B cell (primary cell): ENCODE measurements around the gene OAT. TPM values are rescaled to one million over a fixed set of nuclear protein-coding genes. Genes with fewer than 3 reads are reported as not detected.

Experiments used
- ATAC-seq: fragments of 200-7000 bp; cut with Tn5 transposase; one replicate; pipeline ENCODE4 v1.10.0; 2021; ENCODE audit warnings: low read depth, mild to moderate bottlenecking, moderate number of reproducible peaks, moderate library complexity
- CTCF ChIA-PET: fragments of 350-600 bp; sonication (Branson Sonifier 250); formaldehyde crosslinking; loops from one replicate; lab custom pipeline; 2021; ENCODE audit warnings: antibody characterized with exemption, inconsistent platforms; lab: Charles Lee
- POLR2A ChIA-PET: fragments of 350-600 bp; sonication (Branson Sonifier 250); formaldehyde crosslinking; loops from one replicate; lab custom pipeline; 2021; ENCODE audit warnings: antibody characterized with exemption; lab: Charles Lee
- DNase-seq: peaks from one replicate; pipeline ENCODE4 v3.0.0; 2013
- H2AFZ ChIP-seq: 2 replicates; pipeline ENCODE4 v1.6.1; 2012; ENCODE audit warnings: mild to moderate bottlenecking, low read depth, low read length; ENCODE audit not compliant: insufficient read depth, poor library complexity, severe bottlenecking
- H3K27ac ChIP-seq, 2 donors: 1 replicate in 1 of 2; 2 replicates in 1 of 2; pipeline ENCODE4 v1.5.1; 2012 to 2013; ENCODE audit warnings: low read length in 2 of 2, mild to moderate bottlenecking in 2 of 2, moderate library complexity in 1 of 2
- H3K27me3 ChIP-seq, 4 experiments: fragments of 200-600 bp in 1 of 4; sonication (generic) in 1 of 4; replicated peaks in 1 of 4; 1 replicate in 2 of 4; 2 replicates in 2 of 4; pipeline versions ENCODE4 v1.6.1 to v1.7.0; 2013 to 2016; ENCODE audit warnings: low read length in 3 of 4, mild to moderate bottlenecking in 2 of 4, mixed read lengths in 1 of 4, moderate library complexity in 1 of 4; ENCODE audit not compliant: insufficient read depth in 4 of 4, control insufficient read depth in 3 of 4; ENCODE audit errors: control extremely low read depth in 1 of 4
- H3K36me3 ChIP-seq, 2 experiments: replicated peaks in 1 of 2; 1 replicate in 1 of 2; 2 replicates in 1 of 2; pipeline versions ENCODE4 v1.6.1 to v1.7.1; 2013; ENCODE audit warnings: low read length in 1 of 2; ENCODE audit not compliant: insufficient read depth in 2 of 2, control insufficient read depth in 1 of 2; ENCODE audit errors: control extremely low read depth in 1 of 2, extremely low read depth in 1 of 2
- H3K4me1 ChIP-seq, 2 donors: fragments of 200-600 bp in 1 of 2; sonication (generic) in 1 of 2; 1 replicate in 1 of 2; 2 replicates in 1 of 2; pipeline versions ENCODE4 v1.5.1 to v1.6.1; 2013 to 2017; ENCODE audit warnings: low read length in 2 of 2; ENCODE audit not compliant: control insufficient read depth in 2 of 2, insufficient read depth in 2 of 2
- H3K4me2 ChIP-seq: replicated peaks from 2 replicates; pipeline ENCODE3; 2012; ENCODE audit warnings: mild to moderate bottlenecking, low read depth, low read length; ENCODE audit not compliant: poor library complexity, severe bottlenecking
- H3K4me3 ChIP-seq, 5 experiments: fragments of 200-600 bp in 1 of 5; sonication (generic) in 1 of 5; 1 replicate in 3 of 5; 2 replicates in 2 of 5; pipeline versions ENCODE4 v1.5.1 to v1.7.0; 2011 to 2016; ENCODE audit warnings: low read length in 4 of 5, mild to moderate bottlenecking in 4 of 5, low read depth in 2 of 5, control low read depth in 1 of 5, moderate library complexity in 1 of 5; ENCODE audit not compliant: insufficient read depth in 1 of 5; ENCODE audit errors: control extremely low read depth in 1 of 5, extremely low read depth in 1 of 5
- H3K79me2 ChIP-seq: fragments of 200-600 bp; sonication (generic); one replicate; pipeline ENCODE4 v1.6.0; 2016; ENCODE audit warnings: low read length; ENCODE audit not compliant: control insufficient read depth, insufficient read depth
- H3K9ac ChIP-seq: fragments of 200-600 bp; sonication (generic); 2 replicates; pipeline ENCODE4 v1.6.1; 2017; ENCODE audit warnings: mild to moderate bottlenecking, low read length, moderate library complexity
- H3K9me3 ChIP-seq, 3 donors: one replicate each; pipeline versions ENCODE4 v1.6.1 to v1.7.1; 2013; ENCODE audit warnings: low read length in 2 of 3; ENCODE audit not compliant: control insufficient read depth in 2 of 3, insufficient read depth in 1 of 3; ENCODE audit errors: control extremely low read depth in 1 of 3
- H4K20me1 ChIP-seq: 2 replicates; pipeline ENCODE4 v1.6.0; 2012; ENCODE audit warnings: mild to moderate bottlenecking, low read length; ENCODE audit not compliant: insufficient read depth, control insufficient read depth, poor library complexity, severe bottlenecking
- H3K27ac Mint-ChIP-seq: one replicate; pipeline ENCODE4 v1.8.0; 2021; ENCODE audit warnings: mixed read lengths
- H3K27me3 Mint-ChIP-seq: one replicate; pipeline ENCODE4 v1.8.0; 2021; ENCODE audit warnings: mixed read lengths
- H3K4me1 Mint-ChIP-seq: one replicate; pipeline ENCODE4 v1.8.0; 2021; ENCODE audit warnings: mixed read lengths
- H3K4me3 Mint-ChIP-seq: one replicate; pipeline ENCODE4 v1.8.0; 2021; ENCODE audit warnings: mixed read lengths
- H3K9me3 Mint-ChIP-seq: one replicate; pipeline ENCODE4 v1.8.0; 2022; ENCODE audit warnings: mixed read lengths; ENCODE audit not compliant: insufficient read depth
- EZH2 ChIP-seq: IDR thresholded peaks from 2 replicates; pipeline ENCODE4 v1.6.1; 2012; ENCODE audit warnings: borderline replicate concordance, low read depth, mild to moderate bottlenecking, moderate library complexity, low read length; ENCODE audit not compliant: insufficient read depth, poor library complexity, severe bottlenecking
- WGBS: methylation state at CpG from one replicate; pipeline ENCODE4 v1.1.5; 2013; ENCODE audit warnings: missing lambda C conversion rate; ENCODE audit not compliant: insufficient coverage; 5-methylcytosine and 5-hydroxymethylcytosine counted together
- intact Hi-C: fragments of 100-400 bp; cut with micrococcal nuclease; formaldehyde crosslinking; loops from one replicate; pipeline ENCODE4 v1.10.0; 2022
- polyA plus RNA-seq: library from polyadenylated mRNA; depleted of rRNA; stranded (reverse); fragments of >200 nt; gene quantifications from 2 replicates; pipeline ENCODE4 v1.2.3, GENCODE V29; 2012
- total RNA-seq, 2 donors: library from RNA; stranded (reverse); fragments of 120-200 nt in 1 of 2; gene quantifications; 1 replicate in 1 of 2; 2 replicates in 1 of 2; pipeline versions ENCODE4 v1.2.3 to v1.2.4, GENCODE V29; 2013 to 2022
- TF ChIP-seq, protein P1 (sequence below): fragments of 200-600 bp; IDR thresholded peaks from one replicate; pipeline ENCODE4 v1.8.0; 2022; ENCODE audit warnings: antibody characterized with exemption, mild to moderate bottlenecking

OAT gene
- total and polyA plus RNA-seq, 2 donors (not counting 1 experiment from before 2014, with no cell fraction given) = 13.9 to 20.1 TPM

DNA sequence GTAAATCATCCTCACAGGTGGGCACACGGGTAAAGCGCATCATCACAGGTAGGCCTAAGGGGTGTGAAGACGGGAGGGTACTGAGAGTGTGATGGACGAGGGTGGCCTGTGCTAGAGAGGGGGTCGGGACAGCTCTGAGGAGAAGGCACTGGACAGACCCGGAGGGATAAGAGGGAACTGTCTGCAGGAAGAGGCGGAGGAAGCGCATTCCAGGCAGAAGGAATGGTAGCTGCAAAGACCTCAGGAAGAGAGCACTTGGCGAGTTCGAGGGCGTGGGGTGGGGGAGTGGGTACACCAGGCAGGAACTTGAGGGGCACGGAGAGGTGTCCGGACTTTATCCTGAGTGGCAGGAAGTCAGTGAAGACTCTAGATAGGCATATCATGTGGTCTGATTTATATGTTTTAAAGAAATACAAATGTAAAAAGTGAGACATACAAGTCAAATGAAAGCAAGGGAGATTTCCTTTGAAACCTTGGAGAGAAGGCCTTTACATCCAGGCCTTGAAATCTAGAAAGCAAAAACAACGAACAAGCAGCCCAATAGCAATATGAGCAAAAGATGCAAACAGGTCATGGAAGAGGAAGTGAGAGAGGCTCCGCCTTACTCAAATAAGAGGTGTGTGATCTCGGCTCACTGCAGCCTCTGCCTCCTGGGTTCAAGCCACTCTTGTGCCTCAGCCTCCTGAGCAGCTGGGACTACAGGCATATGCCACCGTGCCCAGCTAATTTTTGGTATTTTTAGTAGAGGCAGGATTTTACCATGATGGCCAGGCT, 46.5 kb upstream of the OAT start:
- TF ChIP-seq EZH2 = no peak
- TF ChIP-seq, protein P1, sequence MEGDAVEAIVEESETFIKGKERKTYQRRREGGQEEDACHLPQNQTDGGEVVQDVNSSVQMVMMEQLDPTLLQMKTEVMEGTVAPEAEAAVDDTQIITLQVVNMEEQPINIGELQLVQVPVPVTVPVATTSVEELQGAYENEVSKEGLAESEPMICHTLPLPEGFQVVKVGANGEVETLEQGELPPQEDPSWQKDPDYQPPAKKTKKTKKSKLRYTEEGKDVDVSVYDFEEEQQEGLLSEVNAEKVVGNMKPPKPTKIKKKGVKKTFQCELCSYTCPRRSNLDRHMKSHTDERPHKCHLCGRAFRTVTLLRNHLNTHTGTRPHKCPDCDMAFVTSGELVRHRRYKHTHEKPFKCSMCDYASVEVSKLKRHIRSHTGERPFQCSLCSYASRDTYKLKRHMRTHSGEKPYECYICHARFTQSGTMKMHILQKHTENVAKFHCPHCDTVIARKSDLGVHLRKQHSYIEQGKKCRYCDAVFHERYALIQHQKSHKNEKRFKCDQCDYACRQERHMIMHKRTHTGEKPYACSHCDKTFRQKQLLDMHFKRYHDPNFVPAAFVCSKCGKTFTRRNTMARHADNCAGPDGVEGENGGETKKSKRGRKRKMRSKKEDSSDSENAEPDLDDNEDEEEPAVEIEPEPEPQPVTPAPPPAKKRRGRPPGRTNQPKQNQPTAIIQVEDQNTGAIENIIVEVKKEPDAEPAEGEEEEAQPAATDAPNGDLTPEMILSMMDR = no peak
- Histone ChIP-seq H3K9ac (peak overlapping the region; percentile 12), H3K27me3 (no peaks in the 10 kb centered on the region), H3K4me2 (peak overlapping the region; percentile 66), H3K79me2 (peaks cover 57% of the 10 kb centered on the region), H3K4me3 (peak overlapping the region in 3 of 5 experiments; percentile 13 to 26 (median 23)), H4K20me1 (peaks cover 6% of the 10 kb centered on the region), H3K4me1 (peaks cover 23 to 35% of the 10 kb centered on the region in 2 donors), H3K9me3 (no peaks in the 10 kb centered on the region), H3K36me3 (peaks cover 0 to under 1% of the 10 kb centered on the region in 2 experiments), H2AFZ (peak overlapping the region; percentile 72), H3K27ac (peak overlapping the region; percentile 67 to 69)
- POLR2A ChIA-PET = interaction anchor here (0.6 to 0.8 kb wide), 2 partner anchors 31 to 371 kb away, joined by 3 read pairs; partner anchors contain the start of gene CHST15
- 66% methylated on average over 15 of the region's 17 CpGs for WGBS
- peak overlapping the region; percentile 64 for H3K4me3 Mint-ChIP-seq
- ATAC-seq (peak; percentile 35), DNase-seq (peak; percentile 66)
- H3K27ac Mint-ChIP-seq = peak overlapping the region; percentile 92
- H3K4me1 Mint-ChIP-seq = peaks cover 37% of the 10 kb centered on the region
- no peaks in the 10 kb centered on the region for H3K27me3 Mint-ChIP-seq
- CTCF ChIA-PET = interaction anchor here (0.6 to 1.5 kb wide), 2 partner anchors 14 to 76 kb away, joined by 3 to 4 read pairs; no protein-coding TSS in a partner anchor
- H3K9me3 Mint-ChIP-seq = no peaks in the 10 kb centered on the region
- intact Hi-C loops = loop anchor here (10.0 kb wide), 2 partner anchors 150 to 1310 kb away; partner anchors contain the start of gene BUB3
